HG03460 (cell line): ENCODE measurements around the gene NUP214.

ENCODE experiments used
- ATAC-seq: cut with Tn5 transposase; IDR thresholded peaks from one replicate; pipeline ENCODE4 v1.9.1; 2021; ENCODE audit not compliant: unreplicated experiment

Gene NUP214

DNA sequence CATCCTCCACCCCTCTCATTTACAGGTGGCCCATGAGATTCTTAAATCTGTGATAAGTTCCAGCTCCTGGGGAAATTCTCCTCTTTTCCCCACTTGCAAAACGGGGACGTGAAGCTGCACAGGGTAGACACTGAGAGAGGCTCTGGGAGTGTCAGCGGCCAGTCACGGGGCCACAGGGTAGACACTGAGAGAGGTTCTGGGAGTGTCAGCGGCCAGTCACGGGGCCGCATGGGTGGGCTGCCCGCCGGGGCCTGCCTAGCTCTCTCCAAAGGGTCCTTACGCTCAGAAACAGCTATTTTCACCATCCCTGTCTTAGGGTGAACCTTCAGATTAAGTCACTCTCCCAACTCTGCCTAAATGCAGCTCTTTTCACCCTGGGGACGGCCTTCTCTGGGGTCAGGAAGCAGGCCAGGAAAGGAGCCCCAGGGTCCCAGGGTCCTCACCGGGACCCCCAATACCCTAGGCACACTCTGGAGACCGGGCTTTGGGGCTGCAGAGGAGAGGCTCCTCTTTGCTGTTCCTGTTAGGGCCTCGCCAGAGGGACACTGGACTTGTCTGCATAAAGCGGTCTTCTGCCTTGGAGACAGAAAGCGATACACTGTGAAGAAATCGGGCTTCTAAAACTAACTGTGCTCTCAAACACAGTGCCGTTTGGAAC lies 149.4 kb downstream of the NUP214 start:
- ATAC-seq = no peak

- ATAC-seq = no peak
These were observed 150.1 kb downstream of the NUP214 start for GRCh38 chr9:131275332-131276093.

DNA sequence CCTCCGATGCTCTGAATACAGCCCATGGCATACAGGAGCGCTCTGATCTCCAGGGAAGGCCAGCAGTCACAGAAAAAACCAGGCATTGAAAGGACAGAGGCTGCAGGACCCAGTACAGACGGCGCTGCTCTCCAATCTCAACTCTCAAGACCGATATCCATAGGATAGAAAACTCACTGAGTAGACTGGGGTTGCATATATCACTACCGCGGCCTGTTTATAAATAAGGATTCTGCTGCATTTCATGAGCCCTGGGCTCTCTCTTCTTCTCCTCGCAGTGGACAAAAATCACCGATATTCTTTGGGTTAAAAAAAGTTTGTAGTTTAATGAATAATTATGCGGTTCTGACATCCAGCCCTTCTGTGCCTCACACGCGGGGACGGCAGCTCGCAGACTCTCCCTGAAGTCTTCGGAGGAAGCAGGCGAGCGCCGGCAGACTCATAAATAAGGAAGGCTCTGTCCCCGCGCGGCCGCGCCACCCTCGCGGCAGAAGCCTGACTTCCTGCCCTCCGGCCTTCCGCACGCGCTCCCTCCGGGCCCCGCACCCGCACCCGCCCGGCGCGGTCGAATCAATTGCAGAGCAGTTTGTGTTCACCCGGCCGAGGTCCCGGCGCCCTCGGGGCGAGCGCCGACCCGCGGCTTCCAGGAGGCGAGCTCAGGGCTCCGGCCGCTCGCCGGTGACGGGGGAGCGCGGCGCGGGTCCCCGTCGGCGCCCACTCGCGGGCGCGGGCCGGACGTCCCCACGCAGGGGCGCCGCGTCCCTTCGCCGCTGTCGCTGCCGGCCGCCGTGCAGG lies 150.9 kb downstream of the NUP214 start, which contains the start of gene FAM78A:
Gene FAM78A (minus strand): TSS at position 417 of the 795 bp plus-strand sequence. CDS start 331 bp downstream, at position 86.
- ATAC-seq = no peak

GRCh38 chr9:131276891-131277286 lies 151.5 kb downstream of the NUP214 start:
- ATAC-seq = no peak

- no peak for ATAC-seq
These were observed 152.0 kb downstream of the NUP214 start for GRCh38 chr9:131277287-131277909.

DNA sequence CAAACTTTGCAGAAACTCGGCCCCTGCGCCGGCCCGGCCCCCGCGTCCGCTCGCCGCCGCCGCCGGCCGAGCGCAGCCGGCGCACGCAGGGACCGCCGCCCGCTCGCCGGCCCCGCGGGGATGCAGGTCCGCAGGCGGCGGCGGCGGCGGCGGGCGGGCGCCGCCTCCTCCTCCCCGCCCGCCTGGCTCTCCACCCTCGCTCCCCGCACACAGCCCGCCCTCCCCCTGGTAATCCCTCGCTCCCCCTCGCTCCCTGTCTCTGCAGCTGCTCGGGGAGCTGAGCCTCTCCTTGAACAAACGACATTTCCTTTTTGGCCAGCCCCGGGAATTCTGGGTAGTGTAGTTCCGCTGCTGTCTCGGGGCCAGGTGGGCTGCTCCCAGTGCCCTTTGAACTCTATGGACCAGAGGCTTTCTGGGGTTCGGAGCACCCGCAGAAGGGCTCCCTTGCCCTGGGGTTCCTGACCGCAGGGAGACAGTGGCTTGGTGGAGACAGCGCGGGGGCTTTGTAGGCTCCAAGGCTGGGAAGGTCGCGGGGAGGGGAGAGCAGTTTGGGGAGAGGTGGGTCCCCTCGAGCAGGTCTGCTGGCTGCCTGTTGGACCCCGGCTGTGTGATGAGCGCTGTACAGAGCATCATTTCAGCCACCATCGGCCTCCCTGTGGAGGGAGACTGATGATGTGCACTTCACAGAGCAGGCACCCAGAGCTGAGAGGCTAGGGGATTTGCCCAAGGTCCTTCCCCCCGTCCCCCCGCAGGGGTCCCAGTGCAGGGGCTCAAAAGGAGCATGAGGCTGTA lies 152.7 kb downstream of the NUP214 start:
- peak; percentile 28 for ATAC-seq

DNA sequence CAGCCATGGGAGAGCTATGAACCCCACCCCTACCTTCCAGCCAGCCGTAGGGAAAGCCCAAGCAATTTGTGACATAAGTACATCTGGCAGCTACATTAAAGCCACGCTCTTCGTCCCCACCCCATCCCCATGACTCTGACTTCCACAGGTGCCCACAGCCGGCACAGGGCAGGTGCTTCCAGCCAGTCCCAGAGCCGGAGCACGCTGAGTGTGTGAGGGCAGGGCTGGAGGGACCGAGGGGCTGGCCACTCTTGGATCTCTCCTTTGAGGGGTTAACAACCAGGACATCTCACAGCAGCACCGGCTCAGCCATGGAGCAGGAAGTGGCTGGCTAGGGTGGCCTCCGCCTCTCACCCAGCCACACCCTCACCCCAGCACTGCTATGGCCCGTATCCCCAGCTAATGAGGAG lies 153.3 kb downstream of the NUP214 start:
- ATAC-seq = no peak

GRCh38 chr9:131279196-131279862 lies 153.9 kb downstream of the NUP214 start:
- no peak for ATAC-seq

DNA sequence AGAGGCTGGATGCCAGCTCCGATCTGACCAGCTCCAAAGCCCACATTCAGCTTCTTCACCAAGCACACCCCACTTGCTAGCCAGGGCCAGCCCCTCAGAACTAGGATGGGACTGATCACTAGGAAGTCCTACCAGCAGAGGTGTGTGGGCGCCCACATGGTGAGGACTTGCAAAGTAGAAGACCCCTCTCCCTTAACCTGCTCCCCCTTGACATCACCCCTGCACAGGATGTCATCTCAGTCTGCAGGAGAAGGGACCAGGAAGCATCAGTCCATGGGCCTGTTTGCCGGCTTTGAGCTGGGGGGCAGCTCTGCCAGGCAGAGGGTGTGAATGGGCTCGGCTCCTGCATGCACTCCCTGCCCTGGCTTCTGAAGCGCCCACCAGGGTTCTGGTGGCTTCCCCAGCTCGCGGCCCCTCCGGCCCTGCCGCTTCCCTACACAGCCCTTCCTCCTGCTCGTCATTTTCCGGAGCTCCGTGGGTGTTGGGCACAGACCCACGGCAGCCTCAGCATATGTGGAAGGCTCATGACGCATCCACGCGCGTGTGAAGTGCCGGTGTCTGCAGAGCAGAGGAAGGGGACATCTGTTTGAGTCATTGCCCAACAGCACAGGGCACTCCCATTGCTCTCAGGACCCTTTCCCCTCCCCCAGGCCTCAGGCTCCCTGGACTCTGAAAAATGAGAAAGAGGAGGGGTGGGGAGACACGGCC lies 154.6 kb downstream of the NUP214 start:
- ATAC-seq = no peak

DNA sequence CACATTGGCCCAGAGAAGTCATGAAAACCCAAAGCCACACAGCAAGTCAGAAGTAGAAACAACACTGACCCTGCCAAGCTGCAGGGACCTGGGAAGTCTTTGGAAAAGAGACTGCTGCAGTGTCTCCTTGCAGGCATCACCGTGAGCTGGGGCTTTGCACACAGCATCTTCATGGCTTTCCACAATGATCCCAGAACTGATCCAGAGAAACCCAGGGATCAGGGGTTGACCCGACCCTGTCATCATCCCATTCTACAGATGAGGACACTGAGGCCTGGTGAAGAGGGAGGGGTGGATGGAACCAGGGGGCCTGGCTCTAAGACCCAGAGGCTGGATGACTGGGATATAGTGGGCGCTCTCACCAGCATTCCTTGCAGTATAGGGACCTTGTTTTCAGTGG lies 155.3 kb downstream of the NUP214 start:
- no peak for ATAC-seq

- ATAC-seq = no peak
These were observed 156.0 kb downstream of the NUP214 start for GRCh38 chr9:131281119-131281965.

DNA sequence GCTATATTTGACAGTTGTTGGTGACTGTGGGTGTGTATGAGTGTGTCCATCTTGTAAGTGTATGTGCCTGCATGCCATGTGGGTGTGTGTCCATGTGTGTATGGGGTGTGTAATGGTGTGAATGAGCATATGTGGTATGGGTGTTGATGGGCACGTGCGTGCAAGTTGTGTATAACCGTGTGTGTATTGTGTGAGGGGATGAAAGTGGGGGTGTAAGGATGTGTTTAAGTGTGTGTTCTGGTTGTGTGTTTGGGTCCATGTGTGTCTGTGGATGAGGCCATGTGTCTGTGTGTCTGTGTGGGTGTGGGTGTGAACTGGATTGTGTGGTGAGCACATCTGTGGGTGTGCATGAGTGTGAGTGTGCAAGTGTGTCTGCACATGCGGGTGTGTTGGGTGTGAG lies 156.8 kb downstream of the NUP214 start:
- ATAC-seq = no peak

GRCh38 chr9:131282688-131283422 lies 157.5 kb downstream of the NUP214 start:
- ATAC-seq = no peak
